ENCODE data around the gene ZNF598.
A peak's percentile ranks its signal among the peaks of the same experiment; 100 is the strongest.

The ZNF598 gene

GRCh38 chr16:1972490-1972877 lies 37.1 kb downstream of the ZNF598 start:
- no peak for TF ChIP-seq CTCF (IDR thresholded peaks at IDR 0.05; ENCODE audit: control extremely low read depth, extremely low read depth, low read depth, missing control alignments)
- ChIA-PET POLR2A (interaction anchor here (1.2 to 1.3 kb wide), 2 partner anchors 10 to 183 kb away, joined by 3 read pairs; partner anchors contain the start of gene TRAF7), CTCF (interaction anchor here (0.7 to 1.2 kb wide), 3 partner anchors 11 to 76 kb away, joined by 3 to 5 read pairs (median 3); partner anchors contain the start of genes NTHL1 and TSC2)
- DNase-seq (ENCODE audit: extremely low spot score) = no peak

GRCh38 chr16:1971796-1972489 lies 37.7 kb downstream of the ZNF598 start, which contains the start of gene TBL3:
Gene TBL3, plus strand, starts transcription at chr16:1972053. Its CDS starts 112 bp downstream, at chr16:1972165.
- TF ChIP-seq CTCF (IDR thresholded peaks at IDR 0.05; ENCODE audit: control extremely low read depth, extremely low read depth, low read depth, missing control alignments) = no peak
- CTCF ChIA-PET = interaction anchor here (0.7 to 1.6 kb wide), 3 partner anchors 11 to 76 kb away, joined by 3 to 5 read pairs (median 5); partner anchors contain the start of genes NTHL1 and TSC2
- POLR2A ChIA-PET = interaction anchor here (1.0 to 1.3 kb wide), 3 partner anchors 9 to 184 kb away, joined by 3 to 5 read pairs (median 3); partner anchors contain the start of gene TRAF7
- DNase-seq (ENCODE audit: extremely low spot score) = peak; percentile 95

GRCh38 chr16:1968146-1968953 lies 41.3 kb downstream of the ZNF598 start:
- no peak for DNase-seq (ENCODE audit: extremely low spot score)
- no peak for TF ChIP-seq CTCF (IDR thresholded peaks at IDR 0.05; ENCODE audit: control extremely low read depth, extremely low read depth, low read depth, missing control alignments)
- POLR2A ChIA-PET = no interaction called here
- CTCF ChIA-PET = interaction anchor here (1.5 kb wide), 1 partner anchor 35 kb away, joined by 7 read pairs; no protein-coding TSS in a partner anchor

- ChIA-PET POLR2A (interaction anchor here (1.3 to 2.5 kb wide), 3 partner anchors 10 to 189 kb away, joined by 5 to 22 read pairs (median 19); partner anchors contain the start of gene TRAF7), CTCF (interaction anchor here (1.6 kb wide), 1 partner anchor 18 kb away, joined by 3 read pairs; the partner anchor contains the start of gene GFER)
- DNase-seq (ENCODE audit: extremely low spot score) = no peak
- TF ChIP-seq CTCF (IDR thresholded peaks at IDR 0.05; ENCODE audit: control extremely low read depth, extremely low read depth, low read depth, missing control alignments) = no peak
Measured at GRCh38 chr16:1966460-1966859, 43.2 kb downstream of the ZNF598 start, which contains the start of gene RNF151. Gene RNF151, plus strand, starts transcription at chr16:1966856. Its CDS starts 26 bp downstream, at chr16:1966882.

- ChIA-PET POLR2A (interaction anchor here (0.5 to 2.5 kb wide), 28 partner anchors 8 to 1514 kb away, joined by 3 to 24 read pairs (median 6); partner anchors contain the start of genes ECI1, GFER, MAPK8IP3 and MSRB1), CTCF (interaction anchor here (0.9 to 1.6 kb wide), 5 partner anchors 17 to 175 kb away, joined by 3 to 5 read pairs (median 3); partner anchors contain the start of gene GFER)
- TF ChIP-seq CTCF (IDR thresholded peaks at IDR 0.05; ENCODE audit: control extremely low read depth, extremely low read depth, low read depth, missing control alignments) = no peak
- DNase-seq (ENCODE audit: extremely low spot score) = no peak
Measured at GRCh38 chr16:1965396-1966001, 44.1 kb downstream of the ZNF598 start.
